ENCODE data around the gene CDC26.
"Not testable (repeated sequence)": the region's sequence is repeated elsewhere in the genome, so short reads cannot be mapped to it uniquely, and the experiment has no call there.

The CDC26 gene

DNA sequence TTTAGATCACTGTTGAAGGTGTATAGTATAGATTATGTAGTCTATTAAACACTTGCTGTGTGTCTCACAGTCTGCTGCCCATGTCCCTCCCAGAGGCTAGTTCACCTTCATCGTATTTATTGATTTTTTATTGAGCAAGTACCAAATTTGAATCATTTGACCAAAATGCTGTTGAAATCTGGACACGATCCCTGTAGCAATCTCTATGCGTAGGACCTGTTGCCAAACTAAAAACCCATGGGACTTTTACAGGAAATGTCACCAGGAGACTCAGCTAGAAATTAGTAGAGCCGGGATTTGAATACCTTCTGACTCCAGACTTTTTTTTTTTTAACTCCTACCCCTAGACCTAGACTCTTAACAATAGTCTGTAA is 36.5 kb downstream of the CDC26 start:
- DNase-seq (ENCODE audit: low spot score): no peak

- DNase-seq (ENCODE audit: low spot score): no peak
These were observed 37.0 kb downstream of the CDC26 start for GRCh38 chr9:113238202-113238858.

DNA sequence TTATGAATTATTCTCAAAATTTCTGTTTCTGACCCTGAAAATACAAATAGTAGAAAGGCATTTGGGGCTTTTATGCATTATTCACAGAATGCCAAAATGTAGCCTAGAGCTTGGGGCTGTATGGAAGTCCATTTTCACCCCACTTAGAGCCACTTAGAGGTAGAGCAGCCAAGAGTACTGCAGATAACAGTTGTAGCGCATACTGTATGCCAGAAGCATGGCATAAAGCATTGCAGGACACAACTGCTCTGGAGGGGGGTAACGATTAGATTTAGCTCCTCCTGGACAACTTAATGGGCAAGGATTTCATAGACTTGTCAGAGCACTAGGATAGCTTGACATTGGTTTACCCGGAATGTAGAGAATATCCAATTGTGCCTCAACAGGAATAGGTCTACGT is 38.3 kb downstream of the CDC26 start:
- DNase-seq (ENCODE audit: low spot score): no peak

DNA sequence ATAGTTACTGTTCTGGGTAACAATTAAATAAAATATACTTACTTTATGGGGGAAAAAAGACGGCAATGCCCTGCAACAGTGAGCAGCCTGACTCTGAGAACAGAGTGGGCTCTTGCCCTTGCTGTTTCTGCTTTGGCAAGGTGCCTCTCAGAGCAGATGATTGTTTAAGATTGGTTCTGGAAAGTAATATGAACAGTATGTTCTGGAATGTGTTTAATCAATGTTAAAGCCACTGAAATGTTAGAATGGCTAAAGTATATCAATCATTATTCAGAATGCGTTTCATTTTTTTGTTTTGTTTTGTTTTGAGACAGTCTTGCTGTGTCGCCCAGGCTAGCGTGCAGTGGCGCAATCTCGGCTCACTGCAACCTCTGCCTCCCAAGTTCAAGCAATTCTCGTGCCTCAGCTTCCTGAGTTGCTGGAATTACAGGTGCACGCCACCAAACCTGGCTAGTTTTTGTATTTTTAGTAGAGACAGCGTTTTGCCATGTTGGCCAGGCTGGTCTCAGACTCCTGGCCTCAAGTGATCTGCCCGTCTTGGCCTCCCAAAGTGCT is 39.6 kb downstream of the CDC26 start:
- DNase-seq (ENCODE audit: low spot score): not testable (repeated sequence)

DNA sequence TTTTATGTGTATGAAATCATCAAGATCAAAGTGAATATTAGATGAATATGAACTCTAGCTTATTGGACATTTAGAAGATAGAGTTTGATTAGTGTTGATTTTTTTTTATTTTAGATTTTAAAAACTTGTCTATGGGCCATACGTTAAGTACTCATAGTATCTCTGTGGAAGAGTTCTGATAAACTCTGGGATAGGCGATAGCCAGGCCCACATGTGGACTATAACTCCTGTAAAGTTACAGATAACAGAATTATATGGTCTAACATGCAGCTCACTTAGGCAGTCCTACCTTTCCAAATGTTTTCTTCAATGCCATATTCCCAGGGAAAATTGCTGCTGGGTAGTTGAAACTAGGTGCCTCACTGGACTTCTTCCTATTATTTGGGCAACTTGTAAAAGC is 43.7 kb downstream of the CDC26 start:
- no peak for DNase-seq (ENCODE audit: low spot score)

DNA sequence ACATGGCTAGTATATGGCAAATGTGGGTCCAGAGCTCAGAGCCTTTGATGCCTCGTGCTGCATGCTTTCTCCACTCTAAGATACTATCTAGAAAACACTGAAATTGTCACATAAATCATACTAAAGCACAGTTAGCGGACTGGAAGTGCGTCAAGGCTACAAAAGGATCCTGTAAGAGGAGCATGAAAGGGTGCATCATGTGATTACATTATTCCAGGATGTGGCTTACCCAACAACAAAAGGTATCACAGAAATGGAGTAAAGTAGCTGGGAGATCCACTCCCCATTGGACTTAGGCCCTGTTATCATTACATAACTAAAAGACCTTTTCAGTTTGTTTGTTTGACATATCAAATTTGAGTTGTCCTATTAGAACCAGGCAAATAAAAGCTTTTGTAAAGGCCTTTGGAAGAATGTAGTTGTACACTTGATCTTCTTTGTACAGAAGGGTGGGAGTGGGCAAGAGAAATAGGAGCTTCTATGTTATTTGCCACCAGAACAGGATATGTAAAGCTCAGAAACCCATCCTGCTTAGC is 47.2 kb downstream of the CDC26 start:
- no peak for DNase-seq (ENCODE audit: low spot score)

GRCh38 chr9:113227436-113227835 is 47.9 kb downstream of the CDC26 start:
- DNase-seq (ENCODE audit: low spot score): no peak

GRCh38 chr9:113223963-113224362 is 51.4 kb downstream of the CDC26 start:
- DNase-seq (ENCODE audit: low spot score): no peak

DNA sequence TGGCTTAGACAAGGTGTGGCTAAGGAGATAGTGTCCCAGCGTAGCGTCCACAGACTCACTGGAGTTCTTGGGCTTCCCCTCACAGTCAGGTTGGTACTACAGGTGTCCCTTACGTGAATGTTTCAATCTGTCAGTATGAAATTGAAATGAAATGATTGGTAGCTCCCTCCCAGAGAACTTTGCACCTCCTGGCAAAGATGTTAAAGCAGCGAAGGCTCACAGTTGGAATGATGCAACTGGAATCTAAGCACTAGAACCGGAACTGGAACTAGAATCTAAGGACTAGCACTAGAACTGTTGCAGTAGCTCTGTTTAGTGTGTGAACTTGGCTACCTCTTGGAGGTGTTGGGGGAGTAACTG is 52.9 kb downstream of the CDC26 start:
- peak; percentile 22 for DNase-seq (ENCODE audit: low spot score)

- no peak for DNase-seq (ENCODE audit: low spot score)
These were observed 53.4 kb downstream of the CDC26 start for GRCh38 chr9:113221800-113222481.

- DNase-seq (ENCODE audit: low spot score): peak; percentile 99
These were observed 54.2 kb downstream of the CDC26 start, which contains the start of the genes FKBP15 and SLC31A1 for GRCh38 chr9:113221003-113221799. Gene FKBP15 (minus strand): TSS chr9:113221277. CDS start chr9:113221243, 34 bp downstream. Gene SLC31A1 (plus strand): TSS chr9:113221544. CDS start chr9:113256149, 34,605 bp downstream.

DNA sequence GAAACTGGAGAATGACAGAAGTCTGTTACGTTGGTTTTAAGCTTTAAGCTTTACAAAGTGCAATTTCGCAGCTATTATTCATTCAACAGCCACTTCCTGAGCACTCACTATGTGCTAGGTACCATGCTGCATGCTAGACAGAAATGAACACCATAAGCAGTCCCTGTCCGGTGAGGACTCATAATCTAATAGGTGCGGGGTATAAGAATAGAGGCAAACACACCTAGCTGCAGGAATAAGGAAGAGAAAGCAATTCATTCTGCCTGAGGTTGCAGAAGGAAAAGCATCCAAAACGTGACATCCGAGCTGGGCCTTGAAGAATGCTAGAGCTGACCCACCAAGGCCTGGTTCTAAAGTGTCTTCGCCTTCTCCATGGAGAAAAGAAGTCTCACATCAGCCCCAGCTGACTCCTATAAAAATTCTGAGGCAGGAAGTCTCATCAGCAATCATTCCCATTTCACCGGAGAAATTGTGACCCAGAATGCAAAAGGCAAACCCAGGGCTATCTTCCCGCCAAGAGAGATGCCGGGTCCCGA is 54.8 kb downstream of the CDC26 start:
- peak; percentile 11 for DNase-seq (ENCODE audit: low spot score)

DNA sequence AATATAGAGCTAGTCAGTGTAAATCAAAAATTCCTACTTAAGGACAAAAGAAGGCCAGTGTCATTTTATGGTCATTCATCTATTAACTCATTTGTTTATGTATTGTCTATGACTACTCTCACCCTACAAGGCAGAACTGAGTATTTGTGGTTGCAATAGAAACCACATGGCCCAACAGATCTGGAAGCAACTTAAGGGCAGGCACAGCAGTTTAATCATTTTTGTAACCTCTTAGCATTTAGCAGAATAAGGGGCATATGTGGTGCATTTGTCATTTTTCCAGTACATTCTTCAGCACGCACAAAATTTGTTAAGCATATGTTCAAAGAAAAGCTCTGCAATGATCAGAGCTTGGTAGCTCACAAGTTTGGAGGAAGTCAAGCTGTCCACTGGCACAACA is 55.4 kb downstream of the CDC26 start:
- DNase-seq (ENCODE audit: low spot score): peak; percentile 46

GRCh38 chr9:113219186-113219936 is 56.0 kb downstream of the CDC26 start:
- no peak for DNase-seq (ENCODE audit: low spot score)

Data from AG20443 (cell line).